Measurements from ENCODE around the gene GGTLC2. TPM values are rescaled to one million over a fixed set of nuclear protein-coding genes. Genes with fewer than 3 reads are reported as not detected.
"Not testable (repeated sequence)": the region's sequence is repeated elsewhere in the genome, so short reads cannot be mapped to it uniquely, and the experiment has no call there.

GGTLC2 gene
- total RNA-seq, 4 donors from 2014 or later, result not detected

GRCh38 chr22:22653677-22654381 lies 9.4 kb downstream of the GGTLC2 start:
- not testable (repeated sequence) for H3K9me3 ChIP-seq; H3K4me3 ChIP-seq; H3K36me3 ChIP-seq; H3K27ac ChIP-seq; H3K4me1 ChIP-seq; DNase-seq (ENCODE audit: low spot score in 2 of 2)
- peaks cover 15% of the 10 kb centered on the region for H3K27me3 ChIP-seq
- 20% methylated on average over 1 of the region's 13 CpGs for WGBS

GRCh38 chr22:22655452-22656290 lies 11.3 kb downstream of the GGTLC2 start:
- 84% methylated on average over 8 of the region's 8 CpGs for WGBS
- peaks cover 4% of the 10 kb centered on the region for H3K4me1 ChIP-seq
- no peak overlapping the region for H3K27ac ChIP-seq
- no peak for DNase-seq (ENCODE audit: low spot score in 2 of 2)
- no peaks in the 10 kb centered on the region for H3K36me3 ChIP-seq
- H3K27me3 ChIP-seq, result peaks cover 15% of the 10 kb centered on the region
- H3K9me3 ChIP-seq, result no peaks in the 10 kb centered on the region
- no peak for TF ChIP-seq EP300 (IDR thresholded peaks at IDR 0.05)
- no peak for TF ChIP-seq POLR2AphosphoS5 (IDR thresholded peaks at IDR 0.05)
- no peak for TF ChIP-seq CTCF (IDR thresholded peaks at IDR 0.05)
- no peak overlapping the region for H3K4me3 ChIP-seq

- no peak overlapping the region for H3K4me3 ChIP-seq
- TF ChIP-seq POLR2A (IDR thresholded peaks at IDR 0.05), result no peak
- no peak for TF ChIP-seq CTCF (IDR thresholded peaks at IDR 0.05)
- no peak for TF ChIP-seq POLR2AphosphoS5 (IDR thresholded peaks at IDR 0.05)
- no peak for TF ChIP-seq EP300 (IDR thresholded peaks at IDR 0.05)
- H3K27ac ChIP-seq, result no peak overlapping the region
- no peaks in the 10 kb centered on the region for H3K36me3 ChIP-seq
- no peak for DNase-seq (ENCODE audit: low spot score in 2 of 2)
- H3K27me3 ChIP-seq, result peaks cover 11% of the 10 kb centered on the region
- H3K9me3 ChIP-seq, result no peaks in the 10 kb centered on the region
- 76% methylated on average over 1 of the region's 1 CpG for WGBS
- H3K4me1 ChIP-seq, result no peaks in the 10 kb centered on the region
Observed at GRCh38 chr22:22657712-22658111, 13.3 kb downstream of the GGTLC2 start.

GRCh38 chr22:22661275-22661674 lies 16.9 kb downstream of the GGTLC2 start:
- Histone ChIP-seq H3K4me3 (no peak overlapping the region), H3K36me3 (no peaks in the 10 kb centered on the region), H3K9me3 (no peaks in the 10 kb centered on the region), H3K27ac (no peak overlapping the region), H3K27me3 (peaks cover 10% of the 10 kb centered on the region), H3K4me1 (no peaks in the 10 kb centered on the region)
- TF ChIP-seq CTCF (IDR thresholded peaks at IDR 0.05) (no peak), POLR2A (IDR thresholded peaks at IDR 0.05) (no peak), EP300 (IDR thresholded peaks at IDR 0.05) (no peak), POLR2AphosphoS5 (IDR thresholded peaks at IDR 0.05) (no peak)
- DNase-seq (ENCODE audit: low spot score in 2 of 2), result no peak
- WGBS, result 81% methylated on average over 3 of the region's 4 CpGs

- no peak for TF ChIP-seq POLR2A (IDR thresholded peaks at IDR 0.05)
- TF ChIP-seq EP300 (IDR thresholded peaks at IDR 0.05), result no peak
- no peak for TF ChIP-seq CTCF (IDR thresholded peaks at IDR 0.05)
- no peak for TF ChIP-seq POLR2AphosphoS5 (IDR thresholded peaks at IDR 0.05)
- Histone ChIP-seq H3K4me3 (no peak overlapping the region), H3K36me3 (no peaks in the 10 kb centered on the region), H3K27ac (no peak overlapping the region), H3K27me3 (peaks cover 2% of the 10 kb centered on the region), H3K9me3 (no peaks in the 10 kb centered on the region), H3K4me1 (no peaks in the 10 kb centered on the region)
- no peak for DNase-seq (ENCODE audit: low spot score in 2 of 2)
- WGBS, result 79% methylated on average over 3 of the region's 3 CpGs
Observed at GRCh38 chr22:22662095-22662494, 17.7 kb downstream of the GGTLC2 start.

All from suprapubic skin (tissue), 4 donors.